ENCODE measurements around the gene TTYH3.

The TTYH3 gene

GRCh38 chr7:2708041-2708440 is 76.3 kb downstream of the TTYH3 start:
- no peak for DNase-seq
- H3K9me3 ChIP-seq (ENCODE audit: control insufficient read depth, low read length) = no peaks in the 10 kb centered on the region

DNA sequence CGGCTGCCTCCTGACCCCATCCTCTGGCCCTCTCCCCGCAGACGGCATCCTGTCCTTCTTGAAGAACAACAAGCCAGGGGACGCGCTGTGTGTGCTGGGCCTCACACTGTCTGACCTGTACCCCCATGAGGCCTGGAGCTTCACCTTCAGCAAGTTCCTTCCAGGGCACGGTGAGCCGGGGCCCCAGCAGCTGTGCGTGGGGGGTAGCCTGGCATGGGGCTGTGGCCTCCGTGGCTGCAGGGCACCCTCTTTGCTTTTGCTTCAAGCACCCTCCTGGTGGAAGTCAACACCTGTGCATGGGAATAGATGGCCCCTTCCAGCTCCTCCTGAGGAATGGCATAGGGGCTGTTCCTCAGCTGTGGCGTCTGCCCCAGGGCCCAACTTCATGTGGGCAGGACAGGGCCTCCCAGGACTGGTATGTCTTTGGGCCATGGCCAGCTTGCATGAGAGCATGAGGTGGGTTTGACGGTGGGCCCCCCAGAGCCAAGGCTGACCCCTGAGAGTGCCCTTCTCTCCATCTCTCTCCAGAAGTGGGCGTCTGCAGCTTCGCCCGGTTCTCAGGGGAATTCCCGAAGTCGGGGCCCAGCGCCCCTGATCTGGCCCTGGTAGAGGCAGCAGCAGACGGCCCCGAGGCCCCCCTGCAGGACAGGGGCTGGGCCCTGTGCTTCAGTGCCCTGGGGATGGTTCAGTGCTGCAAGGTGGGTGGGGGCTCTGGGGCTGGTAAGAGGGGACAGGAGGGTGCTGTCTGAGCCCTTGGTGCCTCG is 76.9 kb downstream of the TTYH3 start:
- Histone ChIP-seq H3K27me3 (replicated peaks; ENCODE audit: control insufficient read depth, insufficient read depth, low read length, poor library complexity, severe bottlenecking) (no peaks in the 10 kb centered on the region), H3K27ac (ENCODE audit: insufficient read depth, low read length, poor library complexity, severe bottlenecking) (no peak overlapping the region), H3K4me1 (ENCODE audit: control insufficient read depth, insufficient read depth, low read length, poor library complexity, severe bottlenecking) (peaks cover 27% of the 10 kb centered on the region), H3K36me3 (ENCODE audit: control insufficient read depth, insufficient read depth, low read length) (no peaks in the 10 kb centered on the region), H3K9me3 (ENCODE audit: control insufficient read depth, low read length) (no peaks in the 10 kb centered on the region), H3K4me3 (ENCODE audit: insufficient read depth, low read depth, low read length, poor library complexity, severe bottlenecking) (no peak overlapping the region)
- DNase-seq = no peak

More at GRCh38 chr7:2708041-2708440, 76.3 kb downstream of the TTYH3 start:
- H3K27me3 ChIP-seq (replicated peaks; ENCODE audit: control insufficient read depth, insufficient read depth, low read length, poor library complexity, severe bottlenecking) = no peaks in the 10 kb centered on the region
- H3K4me1 ChIP-seq (ENCODE audit: control insufficient read depth, insufficient read depth, low read length, poor library complexity, severe bottlenecking) = peaks cover 27% of the 10 kb centered on the region
- H3K4me3 ChIP-seq (ENCODE audit: insufficient read depth, low read depth, low read length, poor library complexity, severe bottlenecking) = no peak overlapping the region
- no peaks in the 10 kb centered on the region for H3K36me3 ChIP-seq (ENCODE audit: control insufficient read depth, insufficient read depth, low read length)
- no peak overlapping the region for H3K27ac ChIP-seq (ENCODE audit: insufficient read depth, low read length, poor library complexity, severe bottlenecking)

DNA sequence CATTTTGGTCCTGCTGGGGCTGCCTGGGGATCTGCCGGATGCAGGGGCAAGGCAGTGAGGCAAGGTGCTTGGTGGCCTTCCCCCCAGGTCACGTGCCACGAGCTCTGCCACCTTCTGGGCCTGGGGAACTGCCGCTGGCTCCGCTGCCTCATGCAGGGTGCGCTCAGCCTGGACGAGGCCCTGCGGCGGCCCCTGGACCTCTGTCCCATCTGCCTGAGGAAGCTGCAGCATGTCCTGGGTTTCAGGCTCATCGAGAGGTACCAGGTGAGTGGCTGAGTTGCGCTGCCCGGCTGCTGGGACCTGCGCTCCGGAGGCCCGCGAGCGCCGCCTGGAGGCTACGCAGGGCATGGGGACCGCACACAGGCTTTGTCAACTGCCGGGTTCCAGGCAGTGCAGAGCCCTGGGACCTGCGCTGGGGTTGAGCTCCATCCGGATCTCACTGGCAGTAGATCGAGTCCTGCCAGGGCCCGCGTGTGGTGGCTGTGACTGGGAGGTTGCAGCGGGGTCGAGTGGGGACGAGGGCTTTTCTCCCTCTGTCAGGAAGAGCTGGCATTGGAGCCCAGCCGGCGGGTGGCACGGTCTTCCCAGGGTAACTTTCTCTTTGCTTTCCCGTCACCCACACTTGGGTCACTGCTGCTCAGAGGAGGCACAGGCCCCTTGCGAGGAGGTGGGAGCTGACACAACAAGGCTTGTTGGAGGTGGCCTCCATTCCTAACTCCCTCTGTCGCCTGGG is 77.9 kb downstream of the TTYH3 start:
- peak overlapping the region; percentile 54 for H3K27ac ChIP-seq (ENCODE audit: insufficient read depth, low read length, poor library complexity, severe bottlenecking)
- peak overlapping the region; percentile 19 for H3K4me3 ChIP-seq (ENCODE audit: insufficient read depth, low read depth, low read length, poor library complexity, severe bottlenecking)

DNA sequence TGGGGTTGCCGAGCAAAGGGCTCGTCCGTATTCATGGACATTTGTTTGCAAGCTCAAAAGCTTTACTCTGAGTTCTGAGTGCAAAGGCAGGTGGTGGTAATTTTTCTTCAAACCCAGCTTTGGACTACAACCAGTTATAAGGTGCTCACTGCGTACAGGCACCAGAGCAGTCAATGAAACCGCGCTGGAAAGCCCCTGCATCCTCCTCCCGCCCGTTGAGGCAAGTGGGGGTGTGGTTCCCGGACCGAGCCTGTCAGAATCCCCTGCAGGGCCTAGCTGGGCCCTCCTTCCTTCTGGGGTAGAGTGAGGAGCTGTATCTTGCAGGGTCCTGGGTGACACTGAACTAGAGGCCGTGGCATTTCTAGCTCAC is 78.5 kb downstream of the TTYH3 start:
- Histone ChIP-seq H3K27me3 (replicated peaks; ENCODE audit: control insufficient read depth, insufficient read depth, low read length, poor library complexity, severe bottlenecking) (no peaks in the 10 kb centered on the region), H3K27ac (ENCODE audit: insufficient read depth, low read length, poor library complexity, severe bottlenecking) (peak overlapping the region; percentile 54), H3K9me3 (ENCODE audit: control insufficient read depth, low read length) (no peaks in the 10 kb centered on the region), H3K4me3 (ENCODE audit: insufficient read depth, low read depth, low read length, poor library complexity, severe bottlenecking) (peak overlapping the region; percentile 19), H3K36me3 (ENCODE audit: control insufficient read depth, insufficient read depth, low read length) (no peaks in the 10 kb centered on the region), H3K4me1 (ENCODE audit: control insufficient read depth, insufficient read depth, low read length, poor library complexity, severe bottlenecking) (peaks cover 32% of the 10 kb centered on the region)
- DNase-seq = peak; percentile 48 to 69 (median 55)

More for the DNA sequence above, 77.9 kb downstream of the TTYH3 start:
- Histone ChIP-seq H3K9me3 (ENCODE audit: control insufficient read depth, low read length) (no peaks in the 10 kb centered on the region), H3K36me3 (ENCODE audit: control insufficient read depth, insufficient read depth, low read length) (no peaks in the 10 kb centered on the region), H3K27me3 (replicated peaks; ENCODE audit: control insufficient read depth, insufficient read depth, low read length, poor library complexity, severe bottlenecking) (no peaks in the 10 kb centered on the region), H3K4me1 (ENCODE audit: control insufficient read depth, insufficient read depth, low read length, poor library complexity, severe bottlenecking) (peaks cover 27% of the 10 kb centered on the region)
- peak; percentile 47 to 56 (median 52) for DNase-seq

DNA sequence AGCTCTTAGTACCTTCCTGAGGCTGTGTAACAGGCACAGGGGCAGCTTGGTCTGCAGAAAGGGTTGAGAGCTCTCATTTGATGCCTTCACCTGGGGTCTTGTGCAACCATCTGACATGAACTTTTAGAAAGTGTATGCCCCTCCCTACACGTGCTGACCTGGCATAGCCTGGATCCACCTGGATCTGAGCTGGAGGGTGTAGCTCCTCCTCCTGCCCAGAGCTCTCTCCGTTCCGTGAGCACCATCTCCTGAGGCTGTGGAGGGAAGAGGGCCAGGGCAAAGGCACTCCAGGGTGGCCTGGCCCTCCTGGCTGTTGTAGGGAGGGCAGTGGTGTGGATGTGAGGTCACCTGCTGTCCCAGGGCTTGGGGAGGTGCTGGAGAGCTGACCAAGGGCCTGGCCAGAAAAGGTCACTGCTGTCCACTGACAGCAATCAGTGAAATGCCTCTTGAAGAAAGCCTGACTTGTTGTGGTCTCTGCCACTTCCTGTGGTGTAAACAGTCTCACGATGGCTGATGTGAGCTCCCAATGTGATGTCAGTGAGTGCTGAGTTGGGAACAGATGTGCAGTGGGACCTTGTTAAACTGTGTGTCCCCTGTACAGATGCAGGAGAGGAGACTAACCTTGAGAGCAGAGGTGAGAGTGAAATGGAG is 79.2 kb downstream of the TTYH3 start:
- Histone ChIP-seq H3K27ac (ENCODE audit: insufficient read depth, low read length, poor library complexity, severe bottlenecking) (no peak overlapping the region), H3K9me3 (ENCODE audit: control insufficient read depth, low read length) (no peaks in the 10 kb centered on the region), H3K4me3 (ENCODE audit: insufficient read depth, low read depth, low read length, poor library complexity, severe bottlenecking) (no peak overlapping the region), H3K4me1 (ENCODE audit: control insufficient read depth, insufficient read depth, low read length, poor library complexity, severe bottlenecking) (peaks cover 39% of the 10 kb centered on the region), H3K36me3 (ENCODE audit: control insufficient read depth, insufficient read depth, low read length) (no peaks in the 10 kb centered on the region), H3K27me3 (replicated peaks; ENCODE audit: control insufficient read depth, insufficient read depth, low read length, poor library complexity, severe bottlenecking) (no peaks in the 10 kb centered on the region)
- peak; percentile 18 to 33 (median 32) for DNase-seq

GRCh38 chr7:2711895-2712675 is 80.3 kb downstream of the TTYH3 start:
- H3K4me3 ChIP-seq (ENCODE audit: insufficient read depth, low read depth, low read length, poor library complexity, severe bottlenecking) = no peak overlapping the region
- no peak overlapping the region for H3K27ac ChIP-seq (ENCODE audit: insufficient read depth, low read length, poor library complexity, severe bottlenecking)
- DNase-seq = no peak
- H3K4me1 ChIP-seq (ENCODE audit: control insufficient read depth, insufficient read depth, low read length, poor library complexity, severe bottlenecking) = peaks cover 47% of the 10 kb centered on the region
- no peaks in the 10 kb centered on the region for H3K27me3 ChIP-seq (replicated peaks; ENCODE audit: control insufficient read depth, insufficient read depth, low read length, poor library complexity, severe bottlenecking)
- H3K9me3 ChIP-seq (ENCODE audit: control insufficient read depth, low read length) = no peaks in the 10 kb centered on the region
- H3K36me3 ChIP-seq (ENCODE audit: control insufficient read depth, insufficient read depth, low read length) = no peaks in the 10 kb centered on the region

GRCh38 chr7:2713370-2713769 is 81.6 kb downstream of the TTYH3 start:
- no peak overlapping the region for H3K27ac ChIP-seq (ENCODE audit: insufficient read depth, low read length, poor library complexity, severe bottlenecking)
- no peak overlapping the region for H3K4me3 ChIP-seq (ENCODE audit: insufficient read depth, low read depth, low read length, poor library complexity, severe bottlenecking)
- no peaks in the 10 kb centered on the region for H3K9me3 ChIP-seq (ENCODE audit: control insufficient read depth, low read length)
- no peaks in the 10 kb centered on the region for H3K36me3 ChIP-seq (ENCODE audit: control insufficient read depth, insufficient read depth, low read length)
- peaks cover 51% of the 10 kb centered on the region for H3K4me1 ChIP-seq (ENCODE audit: control insufficient read depth, insufficient read depth, low read length, poor library complexity, severe bottlenecking)
- no peaks in the 10 kb centered on the region for H3K27me3 ChIP-seq (replicated peaks; ENCODE audit: control insufficient read depth, insufficient read depth, low read length, poor library complexity, severe bottlenecking)
- DNase-seq = no peak

DNA sequence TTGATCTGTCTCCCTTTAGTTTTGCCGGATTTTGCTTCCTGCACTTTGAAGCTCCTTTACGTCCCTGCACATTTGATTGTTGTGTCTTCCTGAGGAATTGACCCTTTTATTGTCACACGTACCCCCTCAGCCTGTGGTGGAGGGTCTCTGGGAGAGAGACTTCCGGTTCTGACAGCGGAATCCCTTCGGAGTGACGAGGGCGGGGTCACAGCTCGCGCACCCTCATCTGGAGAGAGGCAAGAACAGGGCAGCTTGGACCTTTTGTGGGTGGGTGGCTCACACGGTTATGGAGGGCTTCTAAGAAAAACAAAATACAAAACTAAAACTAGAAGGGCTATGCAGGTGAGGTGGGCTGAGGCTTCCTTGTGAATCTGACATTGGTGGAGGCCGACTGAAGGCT is 82.2 kb downstream of the TTYH3 start:
- Histone ChIP-seq H3K27ac (ENCODE audit: insufficient read depth, low read length, poor library complexity, severe bottlenecking) (no peak overlapping the region), H3K36me3 (ENCODE audit: control insufficient read depth, insufficient read depth, low read length) (no peaks in the 10 kb centered on the region), H3K27me3 (replicated peaks; ENCODE audit: control insufficient read depth, insufficient read depth, low read length, poor library complexity, severe bottlenecking) (no peaks in the 10 kb centered on the region), H3K9me3 (ENCODE audit: control insufficient read depth, low read length) (no peaks in the 10 kb centered on the region), H3K4me1 (ENCODE audit: control insufficient read depth, insufficient read depth, low read length, poor library complexity, severe bottlenecking) (peaks cover 49% of the 10 kb centered on the region), H3K4me3 (ENCODE audit: insufficient read depth, low read depth, low read length, poor library complexity, severe bottlenecking) (no peak overlapping the region)
- DNase-seq = no peak
